Left hindlimb (tissue), 1 donor: ENCODE results near the gene IER2.

ENCODE experiments used
- DNase-seq: peaks from one replicate; pipeline ENCODE4 v3.0.0-alpha.2; 2018

The IER2 gene

DNA sequence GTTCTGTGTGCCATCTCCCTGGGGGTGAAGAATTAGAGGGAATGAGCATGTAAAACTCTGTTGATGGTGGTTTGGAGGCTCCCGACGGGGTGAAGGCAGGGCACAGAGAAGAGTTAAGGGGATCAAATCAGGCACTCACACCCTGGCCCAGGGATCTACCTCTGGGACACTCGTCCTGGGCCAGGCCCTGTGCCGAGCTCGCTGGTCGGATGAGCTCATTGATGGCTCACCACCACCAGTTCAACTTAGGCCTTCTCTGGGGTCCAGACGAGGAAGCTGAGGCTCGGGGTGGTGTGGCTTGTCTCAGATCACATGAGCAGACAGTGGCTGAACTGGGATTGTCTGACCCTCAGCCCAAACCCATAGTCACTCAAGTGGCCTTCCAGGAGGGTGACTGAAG lies 30.6 kb upstream of the IER2 start:
- no peak for DNase-seq

- DNase-seq: no peak
These were observed 30.2 kb upstream of the IER2 start for GRCh38 chr19:13120031-13120430.

GRCh38 chr19:13120817-13121216 lies 29.4 kb upstream of the IER2 start:
- DNase-seq: no peak

- no peak for DNase-seq
These were observed 28.5 kb upstream of the IER2 start for GRCh38 chr19:13121551-13122274.

- no peak for DNase-seq
These were observed 27.8 kb upstream of the IER2 start for GRCh38 chr19:13122275-13122878.

DNA sequence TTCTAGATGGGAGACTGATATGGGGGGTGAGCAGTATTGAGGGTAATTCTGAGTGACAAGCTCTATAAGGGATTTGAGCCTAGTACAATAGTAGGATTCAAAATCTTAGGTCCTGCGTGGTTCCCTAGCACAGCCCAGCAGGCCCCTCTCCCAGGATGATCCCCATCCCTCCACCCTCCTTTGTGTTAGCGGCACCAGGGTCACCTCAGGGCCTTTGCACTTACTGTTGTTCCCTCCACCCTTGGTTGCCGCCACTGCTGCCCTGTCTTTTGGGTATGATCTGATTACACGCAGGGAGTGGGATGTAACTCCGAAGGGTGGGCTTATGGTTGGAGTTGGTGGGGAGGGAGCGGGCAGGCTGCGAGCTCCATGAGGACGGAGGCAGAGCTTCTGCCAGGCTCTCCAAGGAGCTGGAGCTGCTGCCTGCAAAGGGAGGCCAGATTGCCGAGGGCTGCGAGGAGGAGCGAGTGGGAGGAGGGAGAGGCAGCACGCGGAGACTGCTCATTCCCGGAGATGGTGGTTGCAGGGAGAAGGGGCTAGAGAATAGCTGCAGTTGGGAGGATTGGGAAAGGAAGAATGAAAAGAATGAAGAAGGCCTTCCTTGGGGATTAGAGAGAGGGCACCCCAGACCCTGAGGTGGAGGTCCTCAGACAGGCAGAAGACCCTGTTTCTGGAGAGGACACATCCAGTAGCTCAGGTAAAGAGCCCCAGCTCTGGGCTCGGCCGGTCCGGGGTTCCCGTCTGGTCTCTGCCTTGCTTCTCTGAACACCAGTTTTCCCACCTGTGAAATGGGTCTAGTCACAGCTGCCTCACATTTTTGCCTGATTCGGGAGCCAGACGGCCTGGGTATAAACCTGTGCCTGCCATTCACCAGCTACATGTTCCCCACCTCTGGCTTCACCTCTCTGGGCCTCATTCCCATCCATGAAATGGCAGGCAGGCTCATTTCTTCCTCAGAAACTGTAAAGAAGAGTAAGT lies 26.9 kb upstream of the IER2 start:
- no peak for DNase-seq

- DNase-seq: no peak
These were observed 23.2 kb upstream of the IER2 start for GRCh38 chr19:13127051-13127450.

DNA sequence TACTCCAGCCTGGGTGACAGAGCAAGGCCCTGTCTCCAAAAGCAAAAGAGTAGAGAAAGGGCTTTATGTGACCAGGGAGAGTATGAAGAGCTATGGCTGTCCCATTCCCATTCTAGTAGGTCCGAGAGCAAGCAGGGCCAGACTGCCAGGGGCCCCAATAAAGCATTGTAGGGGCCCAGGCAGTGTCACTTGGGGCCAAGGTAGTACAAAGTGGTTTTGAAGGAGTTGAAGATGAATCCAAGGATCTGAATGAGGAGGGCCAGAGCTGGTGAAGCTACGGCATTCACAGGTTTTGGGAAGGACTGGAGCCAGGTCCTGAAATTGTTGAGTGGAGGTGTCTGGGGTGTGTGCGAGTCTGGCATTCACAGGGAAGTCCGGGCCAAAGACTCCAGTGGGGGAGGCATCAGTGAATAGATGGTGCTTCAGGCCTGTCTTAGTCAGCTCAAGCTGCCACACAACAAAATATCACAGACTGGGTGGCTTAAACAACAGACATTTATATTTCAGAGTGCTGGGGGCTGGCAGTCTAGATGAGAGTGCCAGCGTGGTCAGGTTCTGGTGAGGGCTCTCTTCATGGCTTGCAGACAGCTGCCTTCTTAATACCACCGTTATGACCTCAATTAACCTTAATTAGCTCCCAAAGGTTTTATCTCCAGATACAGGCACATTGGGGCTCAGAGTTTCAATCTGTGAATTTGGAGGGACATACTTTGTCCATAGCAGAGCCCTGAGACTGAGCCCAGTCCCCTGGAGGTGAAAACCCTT lies 22.2 kb upstream of the IER2 start:
- DNase-seq: no peak

- no peak for DNase-seq
These were observed 21.6 kb upstream of the IER2 start for GRCh38 chr19:13128583-13128982.

DNA sequence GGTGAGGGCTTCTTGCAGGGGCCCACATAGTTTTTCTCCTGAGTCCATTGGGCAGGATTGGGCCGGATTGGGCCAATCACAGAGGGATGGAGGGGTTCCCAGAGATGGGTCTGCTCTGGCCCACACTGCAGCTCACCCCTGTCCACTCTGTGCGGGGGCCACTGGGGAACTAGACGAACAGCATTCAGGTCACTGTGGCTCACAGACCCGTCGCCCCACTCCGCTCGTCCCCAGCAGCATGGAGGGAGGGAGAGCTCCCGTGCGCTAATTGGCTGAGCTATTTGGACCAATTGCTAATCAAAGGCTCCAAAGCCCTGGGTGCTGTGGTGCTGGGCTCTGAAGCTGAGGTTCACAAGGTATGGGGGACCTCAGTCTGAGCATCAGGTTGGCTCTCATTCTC lies 20.8 kb upstream of the IER2 start:
- DNase-seq: no peak

DNA sequence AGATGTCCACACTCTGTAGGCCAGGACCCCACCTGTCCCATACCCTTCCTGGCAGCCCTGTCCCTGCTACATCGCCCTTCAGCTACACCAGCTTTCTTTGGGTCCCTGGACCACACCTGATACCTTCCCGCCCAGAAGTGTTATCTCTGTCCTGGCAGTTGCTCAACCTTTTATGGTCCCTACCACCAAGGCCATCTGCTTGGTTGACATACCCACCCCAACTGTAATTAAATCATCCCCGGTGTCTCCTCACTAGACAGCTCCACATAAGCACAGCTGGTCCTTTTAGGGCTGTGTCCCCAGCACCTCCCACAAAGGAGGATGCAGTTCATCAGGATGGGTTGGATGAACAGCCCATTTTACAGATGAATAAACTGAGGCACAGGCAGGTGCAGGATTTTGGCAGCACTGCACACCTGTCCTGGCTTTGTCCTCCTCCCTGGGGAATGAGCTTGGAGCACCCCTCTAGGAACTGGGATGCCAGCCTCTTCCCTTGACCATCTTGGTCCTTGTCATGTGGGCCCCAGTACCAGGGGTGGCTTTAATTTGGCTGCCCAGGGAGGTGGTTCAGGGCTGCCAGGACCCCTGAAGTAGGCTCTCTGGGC lies 19.2 kb upstream of the IER2 start:
- no peak for DNase-seq

DNA sequence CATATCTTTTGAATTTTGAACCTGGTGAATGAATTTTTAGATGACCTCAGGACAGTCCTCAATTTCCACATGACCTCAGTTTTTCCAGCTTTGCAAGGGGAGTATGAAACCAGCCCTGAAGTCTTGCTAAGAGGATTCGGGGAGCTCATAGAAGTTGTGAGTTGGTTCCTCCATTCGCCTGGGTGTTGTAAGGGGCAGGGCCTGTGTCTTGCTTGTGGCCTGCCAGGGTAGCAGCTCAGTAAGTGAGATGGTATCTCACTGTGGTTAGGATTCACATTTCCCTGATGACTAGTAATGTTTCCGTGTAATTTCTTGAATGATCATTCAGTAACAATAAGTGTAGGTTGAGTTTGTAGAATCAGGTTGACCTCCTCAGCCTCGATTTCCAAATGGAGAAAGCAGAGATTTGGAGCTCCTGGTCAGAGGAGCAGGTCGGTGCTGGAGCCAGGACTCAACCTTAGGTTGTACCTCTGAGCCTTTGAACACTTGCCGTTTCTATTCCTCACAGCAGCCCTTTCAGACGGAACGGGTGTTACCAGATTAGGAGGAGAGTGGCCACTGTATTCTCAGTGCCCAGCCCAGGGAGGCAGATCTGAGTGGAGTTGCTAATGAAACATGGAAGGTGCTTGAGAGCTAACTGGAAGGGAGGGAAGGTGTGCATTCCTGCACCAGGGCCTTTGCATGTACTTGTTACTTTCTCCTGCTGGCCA lies 17.6 kb upstream of the IER2 start:
- DNase-seq: no peak

GRCh38 chr19:13133241-13133870 lies 16.9 kb upstream of the IER2 start:
- no peak for DNase-seq

DNA sequence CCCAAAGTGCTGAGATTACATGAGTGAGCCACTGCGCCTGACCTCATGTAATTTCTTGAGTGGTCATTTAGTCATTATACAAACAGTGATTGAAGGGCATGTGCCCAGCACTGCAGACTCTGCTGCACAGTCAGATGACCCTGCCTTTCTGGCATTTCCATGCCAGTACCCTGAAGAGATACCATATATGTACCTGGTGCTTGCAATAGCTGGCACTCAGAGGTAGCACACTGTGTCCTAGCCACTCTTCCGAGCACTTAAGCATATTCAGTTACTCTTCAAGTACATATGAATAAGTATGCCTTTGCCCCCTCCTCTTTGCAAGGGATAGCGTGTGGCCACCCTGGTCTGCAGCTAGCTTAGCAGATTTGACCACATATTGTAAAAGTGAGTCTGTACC lies 15.6 kb upstream of the IER2 start:
- no peak for DNase-seq

- DNase-seq: no peak
These were observed 14.8 kb upstream of the IER2 start for GRCh38 chr19:13135068-13136062.

DNA sequence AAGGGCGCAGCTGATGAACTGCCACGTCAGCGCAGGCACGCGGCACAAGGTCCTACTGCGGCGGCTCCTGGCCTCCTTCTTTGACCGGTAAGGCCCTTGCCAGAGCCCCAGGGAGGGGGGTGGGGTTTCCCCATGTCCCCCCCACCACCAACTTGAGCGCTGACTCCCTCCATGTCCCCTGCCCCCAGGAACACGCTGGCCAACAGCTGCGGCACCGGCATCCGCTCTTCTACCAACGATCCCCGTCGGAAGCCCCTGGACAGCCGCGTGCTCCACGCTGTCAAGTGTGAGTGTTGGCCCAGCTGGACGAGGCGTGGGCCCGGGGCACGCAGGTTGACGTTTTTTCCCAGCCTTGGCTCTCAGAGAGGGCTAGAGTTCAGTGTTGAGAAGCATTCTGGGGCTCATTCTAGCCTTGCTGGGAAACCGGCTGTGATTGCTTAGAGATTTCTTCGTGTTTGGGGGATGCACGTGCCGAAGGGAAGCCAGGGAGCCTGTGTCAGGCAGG lies 12.9 kb upstream of the IER2 start:
- DNase-seq: no peak

DNA sequence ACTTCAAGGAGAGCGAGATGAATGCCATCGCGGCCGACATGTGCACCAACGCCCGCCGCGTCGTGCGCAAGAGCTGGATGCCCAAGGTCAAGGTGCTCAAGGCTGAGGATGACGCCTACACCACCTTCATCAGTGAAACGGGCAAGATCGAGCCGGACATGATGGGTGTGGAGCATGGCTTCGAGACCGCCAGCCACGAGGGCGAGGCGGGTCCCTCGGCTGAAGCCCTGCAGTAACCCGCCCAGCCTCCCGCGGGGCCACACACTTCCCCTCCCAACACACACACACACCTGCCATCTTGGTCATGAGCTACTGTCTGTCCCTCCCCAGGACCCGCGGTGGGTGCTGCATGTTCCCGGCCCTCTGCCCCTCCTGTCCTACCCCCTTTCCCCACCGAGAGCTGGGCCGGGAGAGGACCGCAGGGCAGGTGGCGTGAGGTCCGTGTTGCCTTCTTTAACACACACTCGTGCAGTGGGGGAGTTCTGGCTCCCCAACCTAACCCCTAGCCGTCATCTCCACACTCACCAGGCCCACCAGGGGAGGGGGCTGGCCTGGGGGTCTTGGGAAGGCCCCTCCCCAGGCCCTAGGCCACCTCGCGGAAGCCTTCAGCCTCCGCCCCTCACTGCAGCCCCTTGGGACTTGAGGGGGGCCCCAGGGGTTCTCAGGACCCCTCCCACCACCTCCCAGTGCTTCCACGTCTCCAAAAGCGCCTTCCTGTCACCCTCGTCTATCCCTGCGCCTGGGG lies 11.9 kb upstream of the IER2 start:
- DNase-seq: no peak

- DNase-seq: no peak
These were observed 11.4 kb upstream of the IER2 start for GRCh38 chr19:13138916-13139198.

GRCh38 chr19:13139633-13140311 lies 10.4 kb upstream of the IER2 start:
- DNase-seq: no peak
